A673 (cell line): Measurements from ENCODE around the gene ADNP.

Source experiments
- EZH2 ChIP-seq: fragments of 200-600 bp; sonication (generic); IDR thresholded peaks from 2 replicates; pipeline ENCODE4 v1.6.1; 2017; ENCODE audit warnings: borderline replicate concordance, low read depth, mild to moderate bottlenecking, mixed read lengths, antibody characterized with exemption, low read length; ENCODE audit not compliant: poor library complexity, severe bottlenecking
- TF ChIP-seq, protein P1 (sequence below): fragments of 300-800, 200-600 bp; sonication (generic); conservative IDR thresholded peaks from 2 replicates; pipeline ENCODE4 v1.5.1; 2017; ENCODE audit warnings: low read depth, mild to moderate bottlenecking, antibody characterized with exemption, low read length, moderate library complexity, mixed read lengths

DNA sequence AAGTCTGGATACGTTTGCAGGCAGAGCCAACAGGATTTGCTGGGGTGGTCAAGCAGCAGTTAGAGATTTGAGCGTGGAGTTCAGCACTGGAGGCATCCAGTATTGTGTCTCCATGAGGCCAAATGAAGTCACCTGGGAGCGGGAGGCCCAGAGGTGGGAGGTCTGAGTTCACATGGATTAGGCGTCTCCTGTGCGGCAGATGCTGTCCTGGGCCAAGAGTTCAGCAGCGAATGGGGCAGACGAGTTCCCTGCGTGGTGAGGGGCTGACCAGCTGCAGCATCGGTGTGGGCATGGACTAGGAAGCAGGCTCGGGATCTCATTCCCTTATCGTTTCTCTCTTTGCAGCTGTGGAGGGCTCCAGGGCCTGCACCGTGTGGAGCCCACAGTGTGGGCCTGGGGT is 70.2 kb downstream of the ADNP start:
- TF ChIP-seq, protein P1, sequence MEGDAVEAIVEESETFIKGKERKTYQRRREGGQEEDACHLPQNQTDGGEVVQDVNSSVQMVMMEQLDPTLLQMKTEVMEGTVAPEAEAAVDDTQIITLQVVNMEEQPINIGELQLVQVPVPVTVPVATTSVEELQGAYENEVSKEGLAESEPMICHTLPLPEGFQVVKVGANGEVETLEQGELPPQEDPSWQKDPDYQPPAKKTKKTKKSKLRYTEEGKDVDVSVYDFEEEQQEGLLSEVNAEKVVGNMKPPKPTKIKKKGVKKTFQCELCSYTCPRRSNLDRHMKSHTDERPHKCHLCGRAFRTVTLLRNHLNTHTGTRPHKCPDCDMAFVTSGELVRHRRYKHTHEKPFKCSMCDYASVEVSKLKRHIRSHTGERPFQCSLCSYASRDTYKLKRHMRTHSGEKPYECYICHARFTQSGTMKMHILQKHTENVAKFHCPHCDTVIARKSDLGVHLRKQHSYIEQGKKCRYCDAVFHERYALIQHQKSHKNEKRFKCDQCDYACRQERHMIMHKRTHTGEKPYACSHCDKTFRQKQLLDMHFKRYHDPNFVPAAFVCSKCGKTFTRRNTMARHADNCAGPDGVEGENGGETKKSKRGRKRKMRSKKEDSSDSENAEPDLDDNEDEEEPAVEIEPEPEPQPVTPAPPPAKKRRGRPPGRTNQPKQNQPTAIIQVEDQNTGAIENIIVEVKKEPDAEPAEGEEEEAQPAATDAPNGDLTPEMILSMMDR: no peak
- TF ChIP-seq EZH2: no peak
